Measurements from ENCODE around the gene UBASH3B.
A peak's percentile ranks its signal among the peaks of the same experiment; 100 is the strongest.

UBASH3B gene

GRCh38 chr11:122758339-122758738 lies 102.8 kb downstream of the UBASH3B start:
- DNase-seq = no peak

- DNase-seq = no peak
Measured at GRCh38 chr11:122758974-122759373, 103.5 kb downstream of the UBASH3B start.

- no peak for DNase-seq
Measured at GRCh38 chr11:122763108-122763507, 107.6 kb downstream of the UBASH3B start.

- DNase-seq = no peak
Measured at GRCh38 chr11:122764371-122765090, 109.0 kb downstream of the UBASH3B start.

- no peak for DNase-seq
Measured at GRCh38 chr11:122765487-122766131, 110.1 kb downstream of the UBASH3B start.

GRCh38 chr11:122769126-122769780 lies 113.7 kb downstream of the UBASH3B start:
- DNase-seq = peak; percentile 24

- peak; percentile 56 for DNase-seq
Measured at GRCh38 chr11:122772945-122773344, 117.4 kb downstream of the UBASH3B start.

- no peak for DNase-seq
Measured at GRCh38 chr11:122773781-122774266, 118.3 kb downstream of the UBASH3B start.

- DNase-seq = no peak
Measured at GRCh38 chr11:122775675-122776271, 120.3 kb downstream of the UBASH3B start.

- DNase-seq = no peak
Measured at GRCh38 chr11:122776546-122776945, 121.0 kb downstream of the UBASH3B start.

- no peak for DNase-seq
Measured at GRCh38 chr11:122777343-122777742, 121.8 kb downstream of the UBASH3B start.

GRCh38 chr11:122778148-122778547 lies 122.6 kb downstream of the UBASH3B start:
- DNase-seq = peak; percentile 34

- DNase-seq = no peak
Measured at GRCh38 chr11:122779047-122779629, 123.6 kb downstream of the UBASH3B start.

- no peak for DNase-seq
Measured at GRCh38 chr11:122780296-122780949, 124.9 kb downstream of the UBASH3B start.

GRCh38 chr11:122781378-122782195 lies 126.1 kb downstream of the UBASH3B start:
- DNase-seq = peak; percentile 89

GRCh38 chr11:122782222-122782621 lies 126.7 kb downstream of the UBASH3B start:
- no peak for DNase-seq

- peak; percentile 87 for DNase-seq
Measured at GRCh38 chr11:122784325-122784955, 128.9 kb downstream of the UBASH3B start.

- no peak for DNase-seq
Measured at GRCh38 chr11:122785031-122785541, 129.6 kb downstream of the UBASH3B start.

- no peak for DNase-seq
Measured at GRCh38 chr11:122786896-122787295, 131.4 kb downstream of the UBASH3B start.

GRCh38 chr11:122788781-122789535 lies 133.4 kb downstream of the UBASH3B start:
- no peak for DNase-seq
